HG03159 (cell line): ENCODE data around the gene GPR15.

ENCODE experiments used
- ATAC-seq: cut with Tn5 transposase; IDR thresholded peaks from one replicate; pipeline ENCODE4 v1.9.1; 2021; ENCODE audit warnings: mild to moderate bottlenecking, moderate library complexity; ENCODE audit not compliant: unreplicated experiment

Gene GPR15

DNA sequence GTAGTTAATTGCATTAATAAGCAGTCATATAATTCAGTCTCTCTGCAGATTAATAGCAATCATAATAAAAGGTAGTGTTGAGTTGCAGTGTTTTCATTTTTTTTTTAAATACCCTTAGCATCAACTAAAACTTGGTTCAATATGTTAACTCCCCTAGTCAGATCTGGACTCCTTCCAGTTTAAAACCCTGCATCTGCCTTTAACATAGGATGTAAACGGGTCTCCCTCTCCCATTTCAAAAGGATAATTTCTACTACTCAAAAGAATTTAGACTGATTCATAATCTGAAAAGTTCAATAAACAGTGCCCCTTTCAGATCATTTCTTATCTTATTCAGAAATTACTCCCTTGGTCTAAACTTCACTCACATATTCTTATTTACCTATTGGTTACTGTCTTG is 50.3 kb downstream of the GPR15 start:
- ATAC-seq, result no peak

DNA sequence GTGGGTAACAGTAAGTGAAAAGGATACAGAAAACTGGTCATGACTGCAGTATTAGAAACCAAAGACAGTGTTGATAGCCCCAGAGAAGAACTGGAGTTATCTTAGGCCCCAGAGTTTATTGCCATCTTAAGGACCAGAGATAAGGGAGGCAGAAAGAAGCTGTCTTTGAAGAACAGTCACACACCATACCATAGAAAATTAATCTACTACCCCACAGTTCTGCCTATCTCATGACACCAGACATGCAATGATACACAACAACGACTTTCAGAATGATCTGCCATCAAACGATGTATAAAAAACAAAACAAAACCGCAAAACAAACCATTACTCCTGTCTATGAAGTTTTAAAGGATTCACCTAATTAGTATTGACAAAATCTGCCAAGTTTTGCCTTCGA is 52.0 kb downstream of the GPR15 start:
- no peak for ATAC-seq
